GM21447 (cell line): ENCODE data around the gene ATP8B4.

ENCODE experiments used
- ATAC-seq: cut with Tn5 transposase; IDR thresholded peaks from one replicate; pipeline ENCODE4 v1.9.1; 2021; ENCODE audit not compliant: unreplicated experiment

Gene ATP8B4

GRCh38 chr15:49901996-49902684 is 216.9 kb downstream of the ATP8B4 start:
- ATAC-seq: no peak

GRCh38 chr15:49901321-49901720 is 217.7 kb downstream of the ATP8B4 start:
- no peak for ATAC-seq

GRCh38 chr15:49900903-49901235 is 218.2 kb downstream of the ATP8B4 start:
- ATAC-seq: no peak

GRCh38 chr15:49900006-49900902 is 218.8 kb downstream of the ATP8B4 start:
- no peak for ATAC-seq

- ATAC-seq: no peak
These were observed 220.3 kb downstream of the ATP8B4 start for GRCh38 chr15:49898575-49899283.

GRCh38 chr15:49898097-49898496 is 220.9 kb downstream of the ATP8B4 start:
- ATAC-seq: no peak

GRCh38 chr15:49895347-49896223 is 223.4 kb downstream of the ATP8B4 start:
- no peak for ATAC-seq

- ATAC-seq: no peak
These were observed 228.3 kb downstream of the ATP8B4 start for GRCh38 chr15:49890689-49891088.

GRCh38 chr15:49889536-49889935 is 229.5 kb downstream of the ATP8B4 start:
- ATAC-seq: no peak

GRCh38 chr15:49888734-49889133 is 230.3 kb downstream of the ATP8B4 start:
- ATAC-seq: no peak

GRCh38 chr15:49888323-49888693 is 230.7 kb downstream of the ATP8B4 start:
- ATAC-seq: no peak

- ATAC-seq: no peak
These were observed 231.2 kb downstream of the ATP8B4 start for GRCh38 chr15:49887659-49888322.

- no peak for ATAC-seq
These were observed 235.9 kb downstream of the ATP8B4 start for GRCh38 chr15:49883121-49883520.

- no peak for ATAC-seq
These were observed 237.2 kb downstream of the ATP8B4 start for GRCh38 chr15:49881866-49882265.

GRCh38 chr15:49881433-49881832 is 237.6 kb downstream of the ATP8B4 start:
- no peak for ATAC-seq

GRCh38 chr15:49877873-49878521 is 241.0 kb downstream of the ATP8B4 start:
- ATAC-seq: no peak

GRCh38 chr15:49877117-49877872 is 241.7 kb downstream of the ATP8B4 start:
- ATAC-seq: no peak

- no peak for ATAC-seq
These were observed 242.5 kb downstream of the ATP8B4 start for GRCh38 chr15:49876401-49877038.

- no peak for ATAC-seq
These were observed 243.6 kb downstream of the ATP8B4 start for GRCh38 chr15:49875392-49875791.
